Endothelial cell of umbilical vein (primary cell): ENCODE measurements around the gene ATP4A. TPM values are rescaled to one million over a fixed set of nuclear protein-coding genes. Genes with fewer than 3 reads are reported as not detected.

Experiments used
- BruUV-seq: library from RNA; stranded (reverse); fragments of 400-500 nt; replicated peaks from 2 replicates; lab custom pipeline; 2021; lab: Mats Ljungman, UMichigan
- CTCF ChIA-PET: fragments of 300-600, 350-600 bp; sonication (Branson Sonifier 250); formaldehyde crosslinking; loops from one replicate; lab custom pipeline; 2021; ENCODE audit warnings: antibody characterized with exemption, inconsistent platforms; lab: Charles Lee
- POLR2A ChIA-PET: fragments of 300-600, 350-600 bp; sonication (Branson Sonifier 250); formaldehyde crosslinking; loops from one replicate; lab custom pipeline; 2021; ENCODE audit warnings: antibody characterized with exemption, inconsistent platforms; lab: Charles Lee
- DNase-seq: peaks from one replicate; pipeline ENCODE4 v3.0.0-alpha.2; 2011; ENCODE audit warnings: low read depth, low spot score
- FAIRE-seq: peaks from 2 replicates; lab custom pipeline; 2011; peaks lifted over from hg19 to GRCh38; lab: Jason Lieb, UNC
- H2AFZ ChIP-seq: 2 replicates; pipeline ENCODE4 v1.6.0; 2012; ENCODE audit warnings: low read depth, low read length, control low read depth, inconsistent platforms
- H3K27ac ChIP-seq: 2 replicates; pipeline ENCODE4 v1.5.1; 2011; ENCODE audit warnings: low read depth, mild to moderate bottlenecking, control low read depth, low read length, moderate library complexity; ENCODE audit not compliant: insufficient read depth
- H3K27me3 ChIP-seq, 2 experiments: 2 replicates each; pipeline versions ENCODE4 v1.6.0 to v1.6.1; 2011; ENCODE audit warnings: low read length in 2 of 2, mixed read lengths in 1 of 2; ENCODE audit not compliant: control insufficient read depth in 2 of 2, insufficient read depth in 2 of 2
- H3K36me3 ChIP-seq, 2 experiments: 2 replicates in 1 of 2; 3 replicates in 1 of 2; pipeline ENCODE4 v1.5.1; 2011; ENCODE audit warnings: low read length in 2 of 2, mild to moderate bottlenecking in 1 of 2, moderate library complexity in 1 of 2; ENCODE audit not compliant: control insufficient read depth in 2 of 2, insufficient read depth in 2 of 2; ENCODE audit errors: extremely low read depth in 1 of 2
- H3K4me1 ChIP-seq: 3 replicates; pipeline ENCODE4 v1.5.1; 2011; ENCODE audit warnings: mild to moderate bottlenecking, low read length; ENCODE audit not compliant: control insufficient read depth, insufficient read depth; ENCODE audit errors: extremely low read depth
- H3K4me2 ChIP-seq: 2 replicates; pipeline ENCODE4 v1.6.1; 2011; ENCODE audit warnings: low read length, control low read depth, mixed read lengths; ENCODE audit not compliant: insufficient read depth
- H3K4me3 ChIP-seq, 3 experiments: fragments of 200-600 bp in 1 of 3; sonication (generic), shearing (Covaris generic) in 1 of 3; replicated peaks in 1 of 3; 2 replicates each; pipeline ENCODE4 v1.5.1; 2011 to 2016; ENCODE audit warnings: control low read depth in 3 of 3, low read length in 3 of 3, mild to moderate bottlenecking in 2 of 3, inconsistent platforms in 1 of 3, low read depth in 1 of 3, moderate library complexity in 1 of 3; ENCODE audit not compliant: insufficient read depth in 1 of 3
- H3K79me2 ChIP-seq: 2 replicates; pipeline ENCODE4 v1.6.0; 2012; ENCODE audit warnings: low read length, inconsistent platforms; ENCODE audit not compliant: control insufficient read depth, insufficient read depth
- H3K9ac ChIP-seq: replicated peaks from 2 replicates; pipeline ENCODE3; 2011; ENCODE audit warnings: low read length, control low read depth; ENCODE audit not compliant: insufficient read depth; ENCODE audit errors: extremely low read depth
- H3K9me1 ChIP-seq: replicated peaks from 3 replicates; pipeline ENCODE4 v1.6.0; 2011; ENCODE audit warnings: mild to moderate bottlenecking, low read length; ENCODE audit not compliant: control insufficient read depth, insufficient read depth; ENCODE audit errors: extremely low read depth
- H3K9me3 ChIP-seq: replicated peaks from 2 replicates; pipeline ENCODE4 v1.5.1; 2012; ENCODE audit warnings: low read length, inconsistent platforms; ENCODE audit not compliant: control insufficient read depth, insufficient read depth
- H4K20me1 ChIP-seq: replicated peaks from 2 replicates; pipeline ENCODE3; 2011; ENCODE audit warnings: mild to moderate bottlenecking, low read length; ENCODE audit not compliant: control insufficient read depth, insufficient read depth; ENCODE audit errors: extremely low read depth
- EZH2 ChIP-seq: IDR thresholded peaks from 2 replicates; pipeline ENCODE4 v1.6.1; 2012; ENCODE audit warnings: borderline replicate concordance, low read depth, mild to moderate bottlenecking, moderate library complexity, low read length, inconsistent platforms; ENCODE audit not compliant: severe bottlenecking
- FOS ChIP-seq: IDR thresholded peaks from 2 replicates; pipeline ENCODE4 v1.6.1; 2011; ENCODE audit warnings: mild to moderate bottlenecking, low read length, moderate library complexity, borderline replicate concordance; ENCODE audit not compliant: insufficient read depth
- GATA2 ChIP-seq: IDR thresholded peaks from 2 replicates; pipeline ENCODE4 v1.7.0; 2011; ENCODE audit warnings: low read depth, mild to moderate bottlenecking, moderate library complexity, mixed read lengths, low read length; ENCODE audit not compliant: insufficient read length, insufficient read depth
- JUN ChIP-seq: IDR thresholded peaks from 2 replicates; pipeline ENCODE4 v1.6.1; 2011; ENCODE audit warnings: borderline replicate concordance, low read depth; ENCODE audit not compliant: insufficient read length, insufficient read depth
- MYC ChIP-seq: IDR thresholded peaks from one replicate; pipeline ENCODE4 v1.6.1; 2011; ENCODE audit warnings: mild to moderate bottlenecking, low read depth, low read length
- POLR2A ChIP-seq: IDR thresholded peaks from 2 replicates; pipeline ENCODE4 v1.6.1; 2012; ENCODE audit warnings: low read depth, mild to moderate bottlenecking, control low read depth, low read length
- POLR2AphosphoS5 ChIP-seq: IDR thresholded peaks from 2 replicates; pipeline ENCODE4 v1.6.1; 2012; ENCODE audit warnings: low read depth, mild to moderate bottlenecking, control low read depth, low read length, moderate library complexity; ENCODE audit not compliant: insufficient read depth
- dilution Hi-C: fragments of 300-500 bp; cut with MboI; formaldehyde crosslinking; loops from one replicate; pipeline ENCODE4 v1.15.0; 2019; ENCODE audit warnings: low sequenced_read_pairs; ENCODE audit not compliant: extremely low pct_ligation_motif_present
- intact Hi-C: fragments of 100-400 bp; cut with micrococcal nuclease; formaldehyde crosslinking; loops from one replicate; pipeline ENCODE4 v1.10.0; 2022
- polyA plus RNA-seq, 4 experiments: library from polyadenylated mRNA; depleted of rRNA in 3 of 4; stranded (reverse) in 3 of 4; unstranded in 1 of 4; fragments of >200 nt; gene quantifications; 2 replicates each; pipeline versions ENCODE4 v1.2.1 to v1.2.3, GENCODE V29; 2011 to 2012; ENCODE audit warnings: missing spikeins in 1 of 4
- total RNA-seq: library from RNA; stranded (reverse); gene quantifications from 2 replicates; pipeline ENCODE4 v1.2.3, GENCODE V29; 2021
- TF ChIP-seq, protein P1 (sequence below), 2 donors: IDR thresholded peaks; 1 replicate in 1 of 2; 2 replicates in 1 of 2; pipeline ENCODE4 v1.5.1; 2011; ENCODE audit warnings: low read length in 2 of 2, mild to moderate bottlenecking in 2 of 2, moderate library complexity in 2 of 2, control low read depth in 1 of 2, inconsistent platforms in 1 of 2, low read depth in 1 of 2; ENCODE audit not compliant: insufficient read depth in 1 of 2; ENCODE audit errors: extremely low read depth in 1 of 2
- TF ChIP-seq, protein P2 (sequence below): IDR thresholded peaks from 2 replicates; pipeline ENCODE4 v1.6.1; 2011; ENCODE audit not compliant: insufficient read depth, insufficient read length

Gene ATP4A
- total and polyA plus RNA-seq, 2 donors (not counting 3 experiments of a cell fraction or from before 2014, with no cell fraction given), result not detected

DNA sequence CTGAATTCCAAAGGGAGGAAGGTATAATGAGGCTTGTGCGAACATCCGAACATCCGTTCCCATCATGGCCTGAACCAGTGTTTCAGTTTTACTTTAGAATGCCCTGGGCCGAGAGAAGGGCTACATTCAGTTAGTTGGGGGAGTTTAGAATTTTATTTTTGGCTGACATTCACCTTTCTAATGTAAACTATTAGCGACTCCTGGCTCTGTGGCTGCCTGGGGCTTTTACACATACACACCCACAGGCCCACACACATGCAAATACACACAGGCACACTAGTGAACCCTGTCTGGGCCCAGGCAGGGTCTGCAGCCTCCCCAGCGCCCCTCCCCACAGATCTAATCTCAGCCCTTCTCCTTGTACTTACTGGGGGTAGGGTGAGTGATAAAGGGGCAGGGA is 24.1 kb downstream of the ATP4A start:
- Histone ChIP-seq H3K4me3 (no peak overlapping the region), H4K20me1 (no peaks in the 10 kb centered on the region), H2AFZ (no peak overlapping the region), H3K79me2 (no peaks in the 10 kb centered on the region), H3K9me1 (no peaks in the 10 kb centered on the region), H3K27me3 (peaks cover 2 to 3% of the 10 kb centered on the region in 2 experiments), H3K27ac (no peak overlapping the region), H3K4me1 (peaks cover under 1% of the 10 kb centered on the region), H3K4me2 (no peak overlapping the region), H3K36me3 (no peaks in the 10 kb centered on the region), H3K9ac (no peak overlapping the region), H3K9me3 (no peaks in the 10 kb centered on the region)
- POLR2A ChIA-PET, result no interaction called here
- dilution Hi-C loops, result no loop called here
- intact Hi-C loops, result no loop called here
- no peak for FAIRE-seq
- BruUV-seq, result no TSS peak
- no peak for DNase-seq
- CTCF ChIA-PET, result interaction anchor here (1.2 kb wide), 1 partner anchor 13 kb away, joined by 3 read pairs; no protein-coding TSS in a partner anchor
- TF ChIP-seq, protein P1, sequence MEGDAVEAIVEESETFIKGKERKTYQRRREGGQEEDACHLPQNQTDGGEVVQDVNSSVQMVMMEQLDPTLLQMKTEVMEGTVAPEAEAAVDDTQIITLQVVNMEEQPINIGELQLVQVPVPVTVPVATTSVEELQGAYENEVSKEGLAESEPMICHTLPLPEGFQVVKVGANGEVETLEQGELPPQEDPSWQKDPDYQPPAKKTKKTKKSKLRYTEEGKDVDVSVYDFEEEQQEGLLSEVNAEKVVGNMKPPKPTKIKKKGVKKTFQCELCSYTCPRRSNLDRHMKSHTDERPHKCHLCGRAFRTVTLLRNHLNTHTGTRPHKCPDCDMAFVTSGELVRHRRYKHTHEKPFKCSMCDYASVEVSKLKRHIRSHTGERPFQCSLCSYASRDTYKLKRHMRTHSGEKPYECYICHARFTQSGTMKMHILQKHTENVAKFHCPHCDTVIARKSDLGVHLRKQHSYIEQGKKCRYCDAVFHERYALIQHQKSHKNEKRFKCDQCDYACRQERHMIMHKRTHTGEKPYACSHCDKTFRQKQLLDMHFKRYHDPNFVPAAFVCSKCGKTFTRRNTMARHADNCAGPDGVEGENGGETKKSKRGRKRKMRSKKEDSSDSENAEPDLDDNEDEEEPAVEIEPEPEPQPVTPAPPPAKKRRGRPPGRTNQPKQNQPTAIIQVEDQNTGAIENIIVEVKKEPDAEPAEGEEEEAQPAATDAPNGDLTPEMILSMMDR (IDR thresholded peaks at IDR 0.05; ENCODE audit: extremely low read depth in 1 of 2, insufficient read depth in 1 of 2, low read depth in 1 of 2, low read length in 2 of 2), result no peak
- TF ChIP-seq POLR2AphosphoS5 (no peak), POLR2A (no peak), MYC (no peak), GATA2 (no peak), EZH2 (no peak), JUN (no peak), FOS (no peak)
- TF ChIP-seq, protein P2, sequence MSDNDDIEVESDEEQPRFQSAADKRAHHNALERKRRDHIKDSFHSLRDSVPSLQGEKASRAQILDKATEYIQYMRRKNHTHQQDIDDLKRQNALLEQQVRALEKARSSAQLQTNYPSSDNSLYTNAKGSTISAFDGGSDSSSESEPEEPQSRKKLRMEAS, result no peak
